GM19099 (cell line): Measurements from ENCODE around the gene SEPHS2.
A peak's percentile ranks its signal among the peaks of the same experiment; 100 is the strongest.

Source experiments
- POLR2A ChIP-seq: IDR thresholded peaks from 3 replicates; pipeline ENCODE4 v1.6.1; 2011; ENCODE audit warnings: low read depth; ENCODE audit not compliant: insufficient read length; ENCODE audit errors: extremely low read depth

SEPHS2 gene

DNA sequence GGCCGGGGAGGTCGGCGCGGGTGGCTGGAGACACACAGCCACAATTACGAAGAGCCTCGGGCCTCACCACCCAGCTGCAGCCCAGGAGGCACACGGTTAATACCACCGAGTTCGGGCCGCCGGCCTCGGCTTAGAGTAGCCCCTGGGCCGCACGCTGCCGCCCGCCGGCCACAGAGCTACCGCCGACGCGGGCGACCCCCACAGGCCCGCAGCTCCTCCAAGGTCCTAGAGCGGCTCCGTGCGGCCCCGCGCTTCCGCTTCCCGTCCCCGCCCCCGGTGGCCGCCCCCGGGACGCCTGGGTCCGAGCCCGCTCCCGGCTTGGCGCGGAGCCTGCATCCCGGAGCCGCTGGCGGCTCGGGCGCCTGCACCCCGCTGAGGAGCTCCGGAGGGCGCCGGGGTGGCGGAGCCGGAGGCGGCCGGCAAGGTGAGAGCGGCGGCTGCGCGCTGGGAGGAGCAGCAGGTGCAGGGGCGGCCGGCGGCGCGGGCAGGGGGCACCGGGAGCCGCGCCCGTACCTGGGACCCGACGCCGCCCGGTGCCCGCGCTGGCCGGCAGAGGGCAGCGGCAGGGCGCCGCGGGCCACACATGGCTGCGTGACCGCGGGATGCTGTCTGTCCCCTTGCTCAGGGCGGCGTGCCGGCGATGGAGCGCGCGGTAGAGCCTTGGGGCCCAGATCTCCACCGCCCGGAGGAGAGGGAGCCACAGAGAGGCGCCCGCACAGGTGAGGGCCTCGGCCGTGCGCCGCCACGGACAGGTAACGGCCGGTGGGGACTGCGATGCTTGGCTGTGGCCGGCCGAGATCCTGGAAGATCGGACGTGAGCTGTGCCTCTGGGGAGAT is 50.3 kb downstream of the SEPHS2 start, which contains the start of gene ZNF48:
TSS of gene ZNF48 (plus strand) at position 266 of the 837 bp plus-strand sequence. CDS start at position 641, 375 bp downstream.
- TF ChIP-seq POLR2A: peak; percentile 64

DNA sequence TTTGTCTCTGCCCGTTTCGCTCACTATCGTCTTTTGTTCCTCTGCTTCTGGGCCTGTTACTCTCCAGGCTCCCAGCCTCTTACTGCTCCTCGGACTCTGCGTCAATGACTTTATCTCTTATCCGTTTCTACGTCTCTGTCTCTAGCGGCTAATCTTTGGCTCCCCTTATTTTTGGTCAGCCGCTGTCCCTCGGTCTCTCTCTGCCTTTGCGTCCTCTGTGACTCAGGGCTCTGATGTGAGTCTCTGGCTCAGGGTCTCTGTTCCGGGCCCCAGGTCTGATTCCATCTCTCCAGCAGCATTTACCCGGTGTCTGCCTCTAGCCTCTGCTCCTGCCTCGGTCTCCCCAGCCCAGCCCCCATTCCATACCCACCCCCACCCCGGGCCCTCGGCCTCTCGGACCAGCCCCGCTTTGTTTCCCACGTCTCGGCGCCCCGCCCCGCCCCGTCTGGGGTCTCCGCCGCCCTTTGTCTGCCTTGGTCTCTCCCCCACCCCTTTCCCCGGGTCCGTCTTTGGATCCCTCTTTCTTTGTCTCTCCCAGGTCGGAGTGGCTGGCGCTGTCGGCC is 51.0 kb downstream of the SEPHS2 start:
- TF ChIP-seq POLR2A: no peak
